Fibroblast of mammary gland (primary cell): ENCODE measurements around the gene MYL6.

Source experiments
- DNase-seq: peaks from one replicate; pipeline ENCODE4 v3.0.0-alpha.2; 2010; ENCODE audit warnings: low read depth
- H3K4me3 ChIP-seq: 2 replicates; pipeline ENCODE4 v1.5.1; 2011; ENCODE audit warnings: low read depth, mild to moderate bottlenecking, low read length, moderate library complexity; ENCODE audit not compliant: control insufficient read depth
- TF ChIP-seq, protein P1 (sequence below): conservative IDR thresholded peaks from 2 replicates; pipeline ENCODE4 v1.5.1; 2011; ENCODE audit warnings: low read depth, low read length, inconsistent platforms; ENCODE audit not compliant: control insufficient read depth, insufficient read depth

MYL6 gene

DNA sequence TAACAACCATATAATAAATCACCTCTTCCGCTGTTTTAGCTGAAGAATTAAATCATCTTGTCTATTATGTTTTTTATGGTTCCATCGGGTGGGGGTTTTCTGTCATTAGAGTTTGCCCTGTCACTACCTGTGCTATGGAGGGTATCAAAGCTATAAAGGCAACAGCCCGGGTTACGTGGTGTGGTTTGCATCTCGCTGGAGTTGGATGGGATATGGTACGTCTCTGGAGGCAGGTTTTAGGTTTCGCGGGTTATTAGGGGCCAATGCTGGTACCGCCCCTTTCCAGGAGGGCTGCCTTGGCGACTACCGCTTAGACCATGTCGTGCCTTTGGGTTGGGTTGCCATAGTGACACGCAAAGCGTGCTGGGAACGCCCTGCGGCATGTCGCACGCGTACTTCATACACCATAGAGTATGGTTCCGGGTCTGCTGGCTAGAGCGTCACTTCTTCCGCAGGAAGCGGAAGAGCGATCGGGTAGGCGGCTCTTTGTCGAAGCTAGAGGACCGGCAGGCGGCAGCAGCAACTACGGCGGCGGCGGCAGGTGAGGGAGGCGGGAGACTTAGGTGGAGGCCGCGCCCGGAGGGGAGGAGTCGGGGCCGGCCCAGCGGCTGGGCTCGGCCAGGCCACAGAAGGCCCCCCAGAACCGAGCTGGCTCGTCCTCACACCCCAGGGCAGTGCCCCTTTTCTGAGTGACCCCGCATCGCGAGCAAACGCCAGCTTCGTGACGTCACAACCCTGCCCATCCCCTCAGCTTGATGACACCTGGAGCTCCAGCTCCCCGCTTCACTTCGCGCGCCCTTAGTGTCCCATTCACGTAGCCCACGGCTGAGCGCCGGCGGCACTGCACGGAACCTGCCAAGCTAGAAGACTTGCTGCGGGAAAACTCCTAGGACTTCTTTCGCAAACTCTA is 40.1 kb upstream of the MYL6 start, which contains the start of gene ZC3H10:
ZC3H10 (plus strand) TSS at position 489 of the 910 bp plus-strand sequence. CDS start 2,297 bp downstream, outside the sequence.
- TF ChIP-seq, protein P1, sequence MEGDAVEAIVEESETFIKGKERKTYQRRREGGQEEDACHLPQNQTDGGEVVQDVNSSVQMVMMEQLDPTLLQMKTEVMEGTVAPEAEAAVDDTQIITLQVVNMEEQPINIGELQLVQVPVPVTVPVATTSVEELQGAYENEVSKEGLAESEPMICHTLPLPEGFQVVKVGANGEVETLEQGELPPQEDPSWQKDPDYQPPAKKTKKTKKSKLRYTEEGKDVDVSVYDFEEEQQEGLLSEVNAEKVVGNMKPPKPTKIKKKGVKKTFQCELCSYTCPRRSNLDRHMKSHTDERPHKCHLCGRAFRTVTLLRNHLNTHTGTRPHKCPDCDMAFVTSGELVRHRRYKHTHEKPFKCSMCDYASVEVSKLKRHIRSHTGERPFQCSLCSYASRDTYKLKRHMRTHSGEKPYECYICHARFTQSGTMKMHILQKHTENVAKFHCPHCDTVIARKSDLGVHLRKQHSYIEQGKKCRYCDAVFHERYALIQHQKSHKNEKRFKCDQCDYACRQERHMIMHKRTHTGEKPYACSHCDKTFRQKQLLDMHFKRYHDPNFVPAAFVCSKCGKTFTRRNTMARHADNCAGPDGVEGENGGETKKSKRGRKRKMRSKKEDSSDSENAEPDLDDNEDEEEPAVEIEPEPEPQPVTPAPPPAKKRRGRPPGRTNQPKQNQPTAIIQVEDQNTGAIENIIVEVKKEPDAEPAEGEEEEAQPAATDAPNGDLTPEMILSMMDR, result peak; percentile 36
- DNase-seq, result peak; percentile 100
- H3K4me3 ChIP-seq, result peak within 1 kb of the TSS; percentile 86

DNA sequence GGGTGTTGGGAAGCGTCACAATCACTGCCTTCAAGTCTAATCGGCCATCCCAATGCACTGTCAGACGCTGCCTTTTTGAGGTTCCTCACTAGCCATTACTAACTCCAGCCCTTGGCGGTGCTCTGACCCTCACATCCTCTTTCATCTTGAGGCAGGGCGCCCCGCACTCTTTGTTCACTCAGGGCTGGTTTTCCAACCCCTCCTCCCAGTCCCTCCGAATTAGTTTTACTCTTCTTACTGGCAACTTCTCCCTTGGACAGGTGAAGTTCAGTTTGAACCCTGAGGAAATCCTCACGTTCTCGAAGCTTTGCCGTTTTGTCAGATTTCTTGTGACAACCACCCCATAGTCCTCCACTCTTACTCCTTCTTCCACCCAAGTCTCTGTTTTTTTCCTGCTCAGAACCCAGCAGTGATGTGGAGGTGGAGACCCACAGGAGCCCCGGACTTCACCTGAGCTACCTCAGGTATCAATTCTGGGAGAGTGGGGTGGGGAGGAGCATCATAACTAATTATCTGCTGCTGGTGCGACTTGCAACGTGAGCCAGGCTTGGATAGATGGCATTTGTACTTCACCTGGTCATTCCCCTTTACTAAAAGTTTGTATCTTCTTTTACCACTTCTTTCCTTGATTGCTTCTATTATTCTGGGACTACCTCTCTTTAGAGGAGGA is 39.3 kb upstream of the MYL6 start:
- DNase-seq, result no peak
- TF ChIP-seq, protein P1, result no peak
- peak overlapping the region; percentile 86 for H3K4me3 ChIP-seq

DNA sequence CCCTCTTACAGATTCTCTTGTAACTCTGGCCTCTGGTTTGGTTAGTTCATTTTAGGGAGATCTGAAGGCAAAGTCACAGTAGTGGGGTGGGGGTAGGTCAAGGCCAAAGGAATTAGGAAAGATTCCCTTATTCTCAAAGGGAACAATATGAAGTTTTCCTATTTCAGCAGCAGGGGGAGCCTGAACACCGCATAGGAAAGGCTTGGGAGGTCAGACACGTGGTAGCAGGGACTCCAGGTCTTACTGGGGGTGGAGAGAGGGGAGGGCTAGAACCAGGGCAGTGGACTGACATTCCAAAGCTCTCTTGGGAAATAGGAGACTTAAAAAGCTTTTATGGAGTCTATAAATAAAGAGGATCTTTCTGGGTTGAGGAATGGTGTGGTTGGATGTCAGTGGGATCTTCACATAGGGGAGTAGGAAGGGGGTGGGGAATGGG is 38.8 kb upstream of the MYL6 start:
- DNase-seq, result peak; percentile 94
- no peak overlapping the region for H3K4me3 ChIP-seq
- TF ChIP-seq, protein P1, result peak; percentile 85

DNA sequence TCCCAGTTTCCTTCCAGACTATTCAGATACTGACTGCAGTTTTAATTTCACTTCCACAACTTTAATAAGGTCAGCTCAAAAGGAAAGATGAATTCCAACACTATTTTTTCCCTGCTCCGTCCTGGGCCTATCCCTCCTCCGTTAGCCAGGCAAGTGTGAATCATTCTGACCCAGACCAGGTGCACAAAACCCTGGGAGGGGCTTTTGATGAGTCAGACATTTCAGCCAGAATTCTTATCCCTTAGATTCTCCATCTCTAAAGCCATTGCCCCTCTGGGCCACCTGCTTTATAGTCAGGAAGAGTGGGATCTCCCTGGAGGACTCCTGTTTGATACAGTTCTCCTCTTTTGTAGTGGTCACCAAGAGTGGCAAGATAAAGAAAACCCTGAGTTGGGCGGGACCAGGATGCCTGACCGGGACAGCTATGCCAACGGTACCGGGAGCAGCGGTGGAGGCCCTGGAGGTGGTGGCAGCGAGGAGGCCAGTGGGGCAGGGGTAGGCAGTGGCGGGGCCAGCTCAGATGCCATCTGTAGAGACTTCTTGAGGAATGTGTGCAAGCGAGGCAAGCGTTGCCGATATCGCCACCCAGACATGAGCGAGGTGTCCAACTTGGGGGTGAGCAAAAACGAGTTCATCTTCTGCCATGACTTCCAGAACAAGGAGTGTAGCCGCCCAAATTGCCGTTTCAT is 37.9 kb upstream of the MYL6 start:
- DNase-seq, result peak; percentile 34
- TF ChIP-seq, protein P1, result no peak
- H3K4me3 ChIP-seq, result no peak overlapping the region

DNA sequence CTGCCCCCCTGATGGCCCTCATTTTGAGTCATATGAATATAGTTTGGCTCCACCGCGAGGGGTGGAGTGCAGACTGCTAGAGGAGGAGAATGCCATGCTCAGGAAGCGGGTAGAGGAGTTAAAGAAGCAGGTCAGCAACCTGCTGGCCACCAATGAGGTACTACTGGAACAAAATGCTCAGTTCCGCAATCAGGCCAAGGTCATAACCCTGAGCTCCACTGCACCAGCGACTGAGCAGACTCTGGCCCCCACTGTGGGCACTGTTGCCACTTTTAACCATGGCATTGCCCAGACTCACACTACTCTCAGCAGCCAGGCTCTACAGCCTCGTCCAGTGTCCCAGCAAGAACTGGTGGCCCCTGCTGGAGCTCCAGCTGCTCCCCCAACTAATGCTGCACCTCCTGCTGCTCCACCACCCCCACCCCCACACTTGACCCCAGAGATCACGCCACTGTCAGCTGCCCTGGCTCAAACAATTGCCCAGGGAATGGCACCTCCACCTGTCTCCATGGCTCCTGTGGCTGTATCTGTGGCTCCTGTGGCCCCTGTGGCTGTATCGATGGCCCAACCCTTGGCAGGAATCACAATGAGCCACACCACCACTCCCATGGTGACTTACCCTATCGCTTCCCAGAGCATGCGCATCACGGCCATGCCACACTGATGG is 36.8 kb upstream of the MYL6 start:
- H3K4me3 ChIP-seq, result no peak overlapping the region
- TF ChIP-seq, protein P1, result no peak
- no peak for DNase-seq

DNA sequence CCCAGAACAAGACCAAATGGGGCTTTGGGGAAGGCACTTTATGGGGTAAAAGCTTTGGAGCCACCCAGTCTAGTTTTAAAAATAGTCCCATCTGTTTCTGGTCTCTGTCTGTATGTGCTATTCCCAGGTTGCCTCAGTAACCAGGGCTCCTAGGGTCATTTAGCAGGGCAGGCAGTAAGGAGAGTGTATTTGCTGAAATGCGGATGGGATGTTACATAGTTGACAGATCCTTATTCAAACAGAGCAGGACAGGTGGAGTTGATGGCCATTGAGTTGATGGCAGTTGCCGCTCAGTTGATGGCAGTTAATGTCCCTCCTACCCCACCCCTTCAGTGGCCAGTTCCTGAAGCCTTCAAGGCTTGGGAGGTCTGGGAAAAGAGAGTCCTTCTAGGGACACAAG is 35.5 kb upstream of the MYL6 start:
- TF ChIP-seq, protein P1, result no peak
- DNase-seq, result no peak
- H3K4me3 ChIP-seq, result no peak overlapping the region
